K562 (cell line): Measurements from ENCODE around the gene ATP2A3. TPM values are rescaled to one million over a fixed set of nuclear protein-coding genes. Genes with fewer than 3 reads are reported as not detected.

Source experiments
- ATF7 ChIP-seq: fragments of 450-650 bp; IDR thresholded peaks from 2 replicates; pipeline ENCODE4 v1.7.1; 2014; ENCODE audit warnings: mild to moderate bottlenecking, moderate library complexity
- FOXJ2 ChIP-seq: fragments of 200-800 bp; sonication (Bioruptor generic); IDR thresholded peaks from 2 replicates; pipeline ENCODE4 v1.6.1; 2016; ENCODE audit warnings: missing genetic modification characterization, missing compliant biosample characterization
- GABPA ChIP-seq: fragments of 200-800 bp; sonication (Bioruptor generic); conservative IDR thresholded peaks from 2 replicates; pipeline ENCODE4 v1.6.1; 2016; ENCODE audit warnings: low read depth, missing genetic modification characterization, missing compliant biosample characterization
- HMGN3 ChIP-seq: IDR thresholded peaks from 2 replicates; pipeline ENCODE4 v1.6.1; 2011; ENCODE audit warnings: borderline replicate concordance, low read depth, mild to moderate bottlenecking, mixed read lengths, low read length; ENCODE audit not compliant: insufficient read length; ENCODE audit errors: extremely low read depth
- L3MBTL2 ChIP-seq: fragments of 450-650 bp; IDR thresholded peaks from 2 replicates; pipeline ENCODE4 v1.6.1; 2016; ENCODE audit warnings: mild to moderate bottlenecking, moderate library complexity
- MCM3 ChIP-seq: fragments of 450-650 bp; IDR thresholded peaks from 2 replicates; pipeline ENCODE4 v1.6.1; 2016
- MNT ChIP-seq, 2 experiments: fragments of 450-650 bp; conservative IDR thresholded peaks; 2 replicates each; pipeline ENCODE4 v1.6.1; 2017; ENCODE audit warnings: mild to moderate bottlenecking in 2 of 2, moderate library complexity in 2 of 2
- MTA2 ChIP-seq: fragments of 450-650 bp; IDR thresholded peaks from 2 replicates; pipeline ENCODE4 v1.6.1; 2016; ENCODE audit warnings: low read depth
- NR1H2 ChIP-seq: sonication (generic); formaldehyde crosslinking; IDR thresholded peaks from 2 replicates; pipeline ENCODE4 v1.4.0; 2020; ENCODE audit warnings: mild to moderate bottlenecking, missing genetic modification reagents
- POLR2H ChIP-seq: IDR thresholded peaks from 2 replicates; pipeline ENCODE4 v1.6.1; 2016; ENCODE audit warnings: missing genetic modification characterization, low read depth, mild to moderate bottlenecking, control low read depth, missing compliant biosample characterization, moderate library complexity
- POLR3G ChIP-seq: IDR thresholded peaks from 2 replicates; pipeline ENCODE4 v1.6.1; 2011; ENCODE audit not compliant: insufficient read length, insufficient replicate concordance; ENCODE audit errors: extremely low read depth
- PTTG1 ChIP-seq: fragments of 450-650 bp; IDR thresholded peaks from 2 replicates; pipeline ENCODE4 v1.6.1; 2016; ENCODE audit warnings: low read depth, mild to moderate bottlenecking, missing genetic modification characterization, missing compliant biosample characterization
- ZFX ChIP-seq: sonication (generic); formaldehyde crosslinking; IDR thresholded peaks from 2 replicates; pipeline ENCODE4 v1.8.0; 2022; ENCODE audit warnings: mild to moderate bottlenecking, missing genetic modification reagents, moderate library complexity
- ZNF316 ChIP-seq: fragments of 450-650 bp; IDR thresholded peaks from 2 replicates; pipeline ENCODE4 v1.6.1; 2016
- ZNF431 ChIP-seq: sonication (generic); formaldehyde crosslinking; IDR thresholded peaks from 2 replicates; pipeline ENCODE4 v1.8.0; 2022; ENCODE audit warnings: mild to moderate bottlenecking, missing genetic modification reagents
- ZSCAN29 ChIP-seq: fragments of 450-650 bp; IDR thresholded peaks from 2 replicates; pipeline ENCODE4 v1.6.1; 2017
- polyA plus RNA-seq, 8 experiments: library from polyadenylated mRNA; depleted of rRNA in 4 of 8; stranded (reverse) in 5 of 8; unstranded in 3 of 8; fragments of >200 nt; fragmentation: Nextera tagmentation in 2 of 8; fragmentation: Illumina TruSeq in 1 of 8; extraction: Ambion mirVana in 2 of 8; extraction: Trizol in 1 of 8; gene quantifications; 2 replicates each; pipeline versions ENCODE4 v1.2.1 to v1.2.3, GENCODE V29; 2011 to 2014; ENCODE audit warnings: inconsistent platforms in 1 of 8, missing spikeins in 1 of 8
- total RNA-seq, 7 experiments: library from RNA; depleted of rRNA in 6 of 7; stranded (reverse); fragments of >200 nt in 6 of 7; fragmentation: Illumina TruSeq in 2 of 7; extraction: Trizol in 2 of 7; gene quantifications; 2 replicates each; pipeline versions ENCODE4 v1.2.1 to v1.2.3, GENCODE V29; 2011 to 2021; ENCODE audit warnings: low replicate concordance in 1 of 7
- TF ChIP-seq, protein P1 (sequence below): sonication (generic); formaldehyde crosslinking; IDR thresholded peaks from 2 replicates; pipeline ENCODE4 v1.8.0; 2022; ENCODE audit warnings: mild to moderate bottlenecking, missing genetic modification reagents
- TF ChIP-seq, protein P2 (sequence below): sonication (generic); formaldehyde crosslinking; IDR thresholded peaks from 2 replicates; pipeline ENCODE4 v1.8.1; 2023; ENCODE audit warnings: mild to moderate bottlenecking, missing genetic modification reagents
- TF ChIP-seq, protein P3 (sequence below): sonication (generic); formaldehyde crosslinking; IDR thresholded peaks from 2 replicates; pipeline ENCODE4 v1.8.0; 2022; ENCODE audit warnings: mild to moderate bottlenecking, missing genetic modification reagents
- TF ChIP-seq, protein P4 (sequence below), 3 experiments: fragments of 200-800 bp in 1 of 3; sonication (Bioruptor generic) in 1 of 3; sonication (generic) in 1 of 3; formaldehyde crosslinking in 1 of 3; IDR thresholded peaks; 2 replicates each; pipeline versions ENCODE4 v1.6.1 to v1.8.0; 2016 to 2022; ENCODE audit warnings: mild to moderate bottlenecking in 2 of 3, missing compliant biosample characterization in 2 of 3, missing genetic modification characterization in 2 of 3, missing genetic modification reagents in 1 of 3

Gene ATP2A3
- total and polyA plus RNA-seq, 9 of the 15 experiments (the other 6 are each of a cell fraction or from before 2014, with no cell fraction given), result 0.65 to 103 (median 31.3) TPM

GRCh38 chr17:3892095-3892998, 71.9 kb downstream of the ATP2A3 start (continued):
- TF ChIP-seq HMGN3 (peak; percentile 42), NR1H2 (no peak), POLR2H (tag) (no peak), ZFX (CRISPR knock-in tag) (peak; percentile 22; the same call in 1 of the 2 replicates), GABPA (tag) (0 out of 2 replicates have a peak, but pooled peaks have one; percentile 2), MCM3 (no peak), ATF7 (no peak), MTA2 (no peak), MNT (conservative IDR thresholded peaks at IDR 0.05) (peak; percentile 94 to 96), ZSCAN29 (peak; percentile 72), L3MBTL2 (peak; percentile 67; the same call in 1 of the 2 replicates), ZNF316 (no peak), ZNF431 (CRISPR knock-in tag) (no peak), PTTG1 (no peak), FOXJ2 (tag) (no peak), POLR3G (no peak)
- TF ChIP-seq, protein P1, sequence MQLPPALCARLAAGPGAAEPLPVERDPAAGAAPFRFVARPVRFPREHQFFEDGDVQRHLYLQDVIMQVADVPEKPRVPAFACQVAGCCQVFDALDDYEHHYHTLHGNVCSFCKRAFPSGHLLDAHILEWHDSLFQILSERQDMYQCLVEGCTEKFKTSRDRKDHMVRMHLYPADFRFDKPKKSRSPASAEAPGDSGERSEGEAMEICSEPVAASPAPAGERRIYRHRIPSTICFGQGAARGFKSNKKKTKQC, result 0 out of 2 replicates have a peak, but pooled peaks have one; percentile 53
- TF ChIP-seq, protein P2, sequence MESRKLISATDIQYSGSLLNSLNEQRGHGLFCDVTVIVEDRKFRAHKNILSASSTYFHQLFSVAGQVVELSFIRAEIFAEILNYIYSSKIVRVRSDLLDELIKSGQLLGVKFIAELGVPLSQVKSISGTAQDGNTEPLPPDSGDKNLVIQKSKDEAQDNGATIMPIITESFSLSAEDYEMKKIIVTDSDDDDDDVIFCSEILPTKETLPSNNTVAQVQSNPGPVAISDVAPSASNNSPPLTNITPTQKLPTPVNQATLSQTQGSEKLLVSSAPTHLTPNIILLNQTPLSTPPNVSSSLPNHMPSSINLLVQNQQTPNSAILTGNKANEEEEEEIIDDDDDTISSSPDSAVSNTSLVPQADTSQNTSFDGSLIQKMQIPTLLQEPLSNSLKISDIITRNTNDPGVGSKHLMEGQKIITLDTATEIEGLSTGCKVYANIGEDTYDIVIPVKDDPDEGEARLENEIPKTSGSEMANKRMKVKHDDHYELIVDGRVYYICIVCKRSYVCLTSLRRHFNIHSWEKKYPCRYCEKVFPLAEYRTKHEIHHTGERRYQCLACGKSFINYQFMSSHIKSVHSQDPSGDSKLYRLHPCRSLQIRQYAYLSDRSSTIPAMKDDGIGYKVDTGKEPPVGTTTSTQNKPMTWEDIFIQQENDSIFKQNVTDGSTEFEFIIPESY (CRISPR knock-in tag), result no peak
- TF ChIP-seq, protein P3, sequence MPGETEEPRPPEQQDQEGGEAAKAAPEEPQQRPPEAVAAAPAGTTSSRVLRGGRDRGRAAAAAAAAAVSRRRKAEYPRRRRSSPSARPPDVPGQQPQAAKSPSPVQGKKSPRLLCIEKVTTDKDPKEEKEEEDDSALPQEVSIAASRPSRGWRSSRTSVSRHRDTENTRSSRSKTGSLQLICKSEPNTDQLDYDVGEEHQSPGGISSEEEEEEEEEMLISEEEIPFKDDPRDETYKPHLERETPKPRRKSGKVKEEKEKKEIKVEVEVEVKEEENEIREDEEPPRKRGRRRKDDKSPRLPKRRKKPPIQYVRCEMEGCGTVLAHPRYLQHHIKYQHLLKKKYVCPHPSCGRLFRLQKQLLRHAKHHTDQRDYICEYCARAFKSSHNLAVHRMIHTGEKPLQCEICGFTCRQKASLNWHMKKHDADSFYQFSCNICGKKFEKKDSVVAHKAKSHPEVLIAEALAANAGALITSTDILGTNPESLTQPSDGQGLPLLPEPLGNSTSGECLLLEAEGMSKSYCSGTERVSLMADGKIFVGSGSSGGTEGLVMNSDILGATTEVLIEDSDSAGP, result no peak
- TF ChIP-seq, protein P4, sequence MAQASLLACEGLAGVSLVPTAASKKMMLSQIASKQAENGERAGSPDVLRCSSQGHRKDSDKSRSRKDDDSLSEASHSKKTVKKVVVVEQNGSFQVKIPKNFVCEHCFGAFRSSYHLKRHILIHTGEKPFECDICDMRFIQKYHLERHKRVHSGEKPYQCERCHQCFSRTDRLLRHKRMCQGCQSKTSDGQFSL (CRISPR knock-in tag; IDR thresholded peaks at IDR 0.05), result peak; percentile 97
- TF ChIP-seq, protein P4 (tag; IDR thresholded peaks at IDR 0.05), result peak in 1 of 2 experiments; percentile 83; a peak in 2 of 4 replicates
